H1 (cell line): Measurements from ENCODE around the gene PRKD1. TPM values are rescaled to one million over a fixed set of nuclear protein-coding genes. Genes with fewer than 3 reads are reported as not detected.

ENCODE experiments used
- CBX8 ChIP-seq: fragments of 300-800, 300-1000 bp; sonication (generic); IDR thresholded peaks from 2 replicates; pipeline ENCODE4 v1.7.1; 2016; ENCODE audit warnings: low read depth, low read length, borderline replicate concordance
- EGR1 ChIP-seq: IDR thresholded peaks from 2 replicates; pipeline ENCODE4 v1.6.1; 2011; ENCODE audit warnings: low read depth, low read length, borderline replicate concordance
- MAX ChIP-seq: IDR thresholded peaks from 2 replicates; pipeline ENCODE4 v1.6.1; 2012; ENCODE audit warnings: inconsistent platforms
- NRF1 ChIP-seq: IDR thresholded peaks from 2 replicates; pipeline ENCODE4 v1.6.1; 2011; ENCODE audit warnings: mild to moderate bottlenecking, low read depth, low read length, improper control_type of control experiment
- PHF8 ChIP-seq: fragments of 200-600 bp; sonication (generic); conservative IDR thresholded peaks from 2 replicates; pipeline ENCODE4 v1.7.1; 2012; ENCODE audit warnings: low read depth, mild to moderate bottlenecking, inconsistent platforms, low read length, moderate library complexity
- SIN3A ChIP-seq, 2 experiments: IDR thresholded peaks in 1 of 2; conservative IDR thresholded peaks in 1 of 2; 2 replicates each; pipeline ENCODE4 v1.6.1; 2011 to 2012; ENCODE audit warnings: low read length in 2 of 2, improper control_type of control experiment in 1 of 2, low read depth in 1 of 2, mild to moderate bottlenecking in 1 of 2
- polyA plus RNA-seq, 7 experiments: library from polyadenylated mRNA; depleted of rRNA in 3 of 7; stranded (reverse) in 5 of 7; unstranded in 2 of 7; fragments of >200 nt in 5 of 7; fragments of 200-250 nt in 2 of 7; gene quantifications; 1 replicate in 5 of 7; 2 replicates in 1 of 7; 4 replicates in 1 of 7; pipeline versions ENCODE4 v1.2.1 to v1.2.3, GENCODE V29; 2011 to 2013; ENCODE audit warnings: missing spikeins in 2 of 7, mixed read lengths in 2 of 7
- total RNA-seq: library from RNA; stranded (reverse); fragmentation: NEBNext Ultra II Directional; extraction: Animal tissue kit (Norgen Biotek cat#: 25700); gene quantifications from 2 replicates; pipeline ENCODE4 v1.2.1, GENCODE V29; 2021

The PRKD1 gene
- total and polyA plus RNA-seq, 2 of the 8 experiments (the other 6 are each of a cell fraction or from before 2014, with no cell fraction given) = 3.6 to 6.8 TPM

DNA sequence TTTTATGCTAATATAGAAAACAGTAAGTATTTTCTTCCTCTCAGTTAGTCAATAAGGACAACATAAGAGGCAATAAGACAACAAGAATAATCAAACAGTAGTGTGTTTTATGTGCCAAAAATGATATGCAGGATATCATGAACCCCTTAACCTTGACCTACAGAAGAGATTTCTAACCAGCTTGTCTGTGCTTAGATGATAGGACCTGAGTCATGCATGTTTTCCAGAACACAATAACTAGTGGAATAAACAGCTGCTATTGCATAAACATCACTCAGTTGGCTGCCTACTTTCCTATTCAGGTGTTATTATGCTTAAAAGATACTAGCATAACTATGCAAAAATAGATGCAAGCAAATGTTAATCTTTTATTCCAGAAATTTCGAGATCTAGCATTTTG is 282.5 kb downstream of the PRKD1 start (continued):
- TF ChIP-seq NRF1 = no peak
- TF ChIP-seq PHF8 = no peak
- TF ChIP-seq CBX8 = no peak
- no peak for TF ChIP-seq MAX
- no peak for TF ChIP-seq EGR1
- no peak for TF ChIP-seq SIN3A (conservative IDR thresholded peaks at IDR 0.05 in 1 of 2, IDR thresholded peaks at IDR 0.05 in 1 of 2; ENCODE audit: low read depth in 1 of 2, low read length in 2 of 2)
